ENCODE measurements around the gene SEMA3B.
A peak's percentile ranks its signal among the peaks of the same experiment; 100 is the strongest.
"Not testable (repeated sequence)": the region's sequence is repeated elsewhere in the genome, so short reads cannot be mapped to it uniquely, and the experiment has no call there.

The SEMA3B gene

DNA sequence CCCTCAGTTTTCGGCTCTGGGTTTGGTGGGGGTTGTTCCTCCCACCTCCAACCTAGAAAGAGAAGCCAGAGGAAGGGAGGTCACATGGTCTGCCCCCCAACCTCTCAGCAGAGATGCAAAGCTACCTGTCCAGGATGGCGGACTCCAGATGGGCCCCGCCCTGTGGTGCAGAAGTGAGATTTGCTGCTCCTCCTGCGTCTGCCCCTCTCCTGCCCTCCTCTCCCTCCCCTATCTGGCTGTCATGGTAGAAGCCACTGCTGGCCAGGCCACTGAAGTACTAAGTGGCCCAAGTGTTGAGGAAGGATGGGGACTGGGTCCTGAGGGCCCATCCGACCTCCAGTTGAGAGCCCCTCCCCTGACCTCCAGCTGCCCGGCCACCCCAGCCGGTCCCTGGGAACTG is 2.1 kb upstream of the SEMA3B start:
- no peak overlapping the region for H3K9ac ChIP-seq (ENCODE audit: low read depth, low read length)
- no peaks in the 10 kb centered on the region; the same call in 1 of the 2 replicates for H3K27me3 ChIP-seq (ENCODE audit: insufficient read depth, low read length)

DNA sequence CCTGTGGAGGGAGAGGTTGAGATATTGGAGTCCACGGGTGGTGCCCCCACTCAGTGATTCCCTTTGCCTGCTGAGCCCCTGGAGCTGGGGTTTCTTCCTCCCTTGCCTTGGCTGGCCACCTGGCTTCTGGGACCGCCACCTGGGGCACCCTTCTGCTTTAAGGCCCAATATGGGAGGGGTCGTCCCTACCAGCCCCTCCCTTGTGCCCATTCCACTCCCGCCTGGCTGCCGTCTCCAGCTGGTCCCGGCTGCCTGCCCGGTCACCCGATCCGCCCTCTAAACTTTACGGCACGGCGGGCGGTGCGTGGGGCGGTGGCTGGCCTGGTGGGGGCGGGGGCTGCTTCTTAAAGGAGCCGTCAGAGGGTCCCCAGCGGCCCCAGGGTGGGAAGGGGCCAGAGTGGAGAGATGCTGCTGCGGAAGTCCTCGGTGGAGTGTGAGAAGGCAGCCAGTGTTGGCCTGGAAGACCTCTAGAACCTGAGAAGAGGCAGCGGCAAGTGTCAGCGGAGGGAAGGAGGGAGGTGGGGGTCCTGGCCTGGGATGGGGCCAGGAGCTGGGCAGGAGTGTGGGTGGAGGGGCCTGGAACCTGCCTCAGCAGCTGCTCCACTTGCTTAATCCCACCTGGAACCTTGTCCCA is 1.6 kb upstream of the SEMA3B start:
- WGBS: 19% methylated on average over 22 of the region's 22 CpGs
- Histone ChIP-seq H3K27me3 (ENCODE audit: insufficient read depth, low read length) (no peaks in the 10 kb centered on the region; the same call in 1 of the 2 replicates), H3K9ac (ENCODE audit: low read depth, low read length) (no peak overlapping the region), H3K36me3 (ENCODE audit: insufficient read depth, low read length) (no peaks in the 10 kb centered on the region), H3K27ac (ENCODE audit: low read depth, low read length) (no peak overlapping the region), H3K4me1 (ENCODE audit: insufficient read depth, low read length) (peaks cover 39% of the 10 kb centered on the region), H3K9me3 (ENCODE audit: insufficient read depth, low read depth, low read length) (no peaks in the 10 kb centered on the region), H3K4me3 (ENCODE audit: low read length) (no peak overlapping the region)

More for the DNA sequence above, 2.1 kb upstream of the SEMA3B start:
- WGBS: 86% methylated on average over 6 of the region's 7 CpGs
- no peak overlapping the region for H3K27ac ChIP-seq (ENCODE audit: low read depth, low read length)
- no peaks in the 10 kb centered on the region for H3K9me3 ChIP-seq (ENCODE audit: insufficient read depth, low read depth, low read length)
- no peaks in the 10 kb centered on the region for H3K36me3 ChIP-seq (ENCODE audit: insufficient read depth, low read length)
- H3K4me1 ChIP-seq (ENCODE audit: insufficient read depth, low read length): peaks cover 39% of the 10 kb centered on the region
- H3K4me3 ChIP-seq (ENCODE audit: low read length): no peak overlapping the region

DNA sequence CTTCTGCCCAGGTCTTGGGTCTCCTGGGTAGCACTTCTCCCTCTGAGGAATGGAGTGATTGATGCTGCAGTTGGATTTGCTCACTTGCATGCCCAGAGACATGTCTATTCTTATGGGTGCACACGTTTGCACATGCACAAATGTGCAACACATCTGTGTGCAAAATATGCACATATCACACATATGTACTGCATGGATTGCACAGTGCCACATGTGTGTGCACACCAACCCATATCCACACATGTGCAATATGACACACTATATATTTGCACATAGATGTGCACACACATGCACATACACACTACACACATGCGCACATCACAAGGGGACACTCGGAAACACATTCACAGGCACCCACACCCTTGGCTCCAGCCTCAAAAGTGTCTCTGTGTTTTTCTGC is 671 bp upstream of the SEMA3B start:
- Histone ChIP-seq H3K4me3 (ENCODE audit: low read length) (no peak overlapping the region), H3K9me3 (ENCODE audit: insufficient read depth, low read depth, low read length) (no peaks in the 10 kb centered on the region), H3K27me3 (ENCODE audit: insufficient read depth, low read length) (peaks cover 4% of the 10 kb centered on the region), H3K9ac (ENCODE audit: low read depth, low read length) (no peak overlapping the region), H3K27ac (ENCODE audit: low read depth, low read length) (no peak overlapping the region), H3K4me1 (ENCODE audit: insufficient read depth, low read length) (peaks cover 42% of the 10 kb centered on the region), H3K36me3 (ENCODE audit: insufficient read depth, low read length) (no peaks in the 10 kb centered on the region)
- 85% methylated on average over 3 of the region's 3 CpGs for WGBS

DNA sequence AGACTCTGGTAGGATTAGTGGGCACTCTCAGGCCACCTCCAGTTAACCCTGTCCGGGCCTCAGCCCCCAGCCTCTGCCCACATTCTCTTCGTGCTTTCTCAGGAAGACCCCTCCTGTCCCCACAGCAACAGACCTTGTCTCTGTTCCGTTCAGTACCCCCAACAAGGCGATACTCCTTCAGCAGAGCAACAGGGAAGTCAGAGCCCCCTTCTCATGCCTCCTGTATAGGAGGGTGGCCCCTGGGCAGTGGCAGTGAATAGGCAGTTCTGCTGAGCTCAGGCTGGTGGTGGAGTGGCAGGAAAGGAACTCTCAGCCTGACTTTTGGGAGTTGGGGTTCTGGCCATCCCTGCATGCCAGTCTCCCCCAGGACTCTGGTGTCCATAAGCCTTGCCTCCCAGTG is 513 bp downstream of the SEMA3B start:
- no peaks in the 10 kb centered on the region for H3K9me3 ChIP-seq (ENCODE audit: insufficient read depth, low read depth, low read length)
- H3K4me1 ChIP-seq (ENCODE audit: insufficient read depth, low read length): peaks cover 31% of the 10 kb centered on the region
- H3K27me3 ChIP-seq (ENCODE audit: insufficient read depth, low read length): peaks cover 16% of the 10 kb centered on the region
- H3K9ac ChIP-seq (ENCODE audit: low read depth, low read length): peak overlapping the region; percentile 11; the same call in 1 of the 2 replicates
- H3K36me3 ChIP-seq (ENCODE audit: insufficient read depth, low read length): no peaks in the 10 kb centered on the region
- no peak overlapping the region for H3K4me3 ChIP-seq (ENCODE audit: low read length)
- no peak overlapping the region for H3K27ac ChIP-seq (ENCODE audit: low read depth, low read length)
- WGBS: 85% methylated on average over 4 of the region's 4 CpGs

DNA sequence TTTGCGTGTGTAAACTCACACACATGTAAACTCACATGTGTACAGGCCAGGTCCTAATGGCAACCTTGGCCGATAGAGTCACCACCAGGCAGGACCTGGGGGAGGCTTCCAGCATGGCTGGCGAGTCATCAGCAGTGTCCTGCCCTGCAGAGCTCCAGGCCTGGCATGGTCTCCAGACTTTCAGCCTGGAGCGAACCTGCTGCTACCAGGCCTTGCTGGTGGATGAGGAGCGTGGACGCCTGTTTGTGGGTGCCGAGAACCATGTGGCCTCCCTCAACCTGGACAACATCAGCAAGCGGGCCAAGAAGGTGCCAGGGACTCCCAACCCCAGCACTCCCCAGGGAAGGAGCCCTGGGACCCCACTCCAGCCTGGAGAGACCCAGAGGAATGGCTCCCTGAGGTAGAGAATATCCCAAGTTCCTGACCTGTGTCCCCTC is 1.0 kb downstream of the SEMA3B start:
- Histone ChIP-seq H3K27me3 (ENCODE audit: insufficient read depth, low read length) (peaks cover 21% of the 10 kb centered on the region), H3K27ac (ENCODE audit: low read depth, low read length) (no peak overlapping the region), H3K36me3 (ENCODE audit: insufficient read depth, low read length) (no peaks in the 10 kb centered on the region), H3K9ac (ENCODE audit: low read depth, low read length) (no peak overlapping the region), H3K4me1 (ENCODE audit: insufficient read depth, low read length) (peaks cover 30% of the 10 kb centered on the region), H3K4me3 (ENCODE audit: low read length) (no peak overlapping the region), H3K9me3 (ENCODE audit: insufficient read depth, low read depth, low read length) (no peaks in the 10 kb centered on the region)
- 93% methylated on average over 8 of the region's 8 CpGs for WGBS

DNA sequence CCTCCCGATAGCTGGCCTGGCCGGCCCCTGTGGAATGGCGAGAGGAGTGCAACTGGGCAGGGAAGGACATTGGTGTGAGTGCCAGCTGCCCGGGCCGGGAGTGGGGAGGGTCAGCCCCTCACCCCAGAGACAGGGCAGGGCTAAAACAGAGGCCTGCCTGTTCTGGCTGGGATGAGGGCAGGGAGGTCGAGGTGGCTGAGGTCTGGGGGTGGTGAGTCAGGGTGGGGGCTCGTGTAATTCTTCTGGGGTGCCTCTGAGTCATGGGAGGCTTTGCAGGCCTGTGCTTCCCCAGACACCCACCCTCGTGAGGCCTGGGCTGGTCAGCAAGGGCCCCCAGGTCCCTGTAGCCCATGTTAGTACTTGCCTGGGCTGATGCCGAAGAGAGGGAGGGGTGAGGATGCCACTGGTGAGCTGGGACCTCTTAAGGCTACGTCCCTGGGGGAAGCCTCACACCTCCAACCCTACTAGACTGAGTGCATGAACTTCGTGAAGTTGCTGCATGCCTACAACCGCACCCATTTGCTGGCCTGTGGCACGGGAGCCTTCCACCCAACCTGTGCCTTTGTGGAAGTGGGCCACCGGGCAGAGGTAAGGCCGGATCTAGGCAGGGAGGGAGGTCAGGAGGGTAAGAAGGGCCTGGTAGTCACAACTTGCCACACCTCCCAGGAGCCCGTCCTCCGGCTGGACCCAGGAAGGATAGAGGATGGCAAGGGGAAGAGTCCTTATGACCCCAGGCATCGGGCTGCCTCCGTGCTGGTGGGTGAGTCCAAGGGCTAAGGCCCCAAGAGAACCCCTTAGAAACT is 1.7 kb downstream of the SEMA3B start:
- H3K4me3 ChIP-seq (ENCODE audit: low read length): no peak overlapping the region
- no peak overlapping the region for H3K27ac ChIP-seq (ENCODE audit: low read depth, low read length)
- H3K4me1 ChIP-seq (ENCODE audit: insufficient read depth, low read length): peaks cover 27% of the 10 kb centered on the region
- no peak overlapping the region for H3K9ac ChIP-seq (ENCODE audit: low read depth, low read length)
- H3K36me3 ChIP-seq (ENCODE audit: insufficient read depth, low read length): no peaks in the 10 kb centered on the region
- H3K27me3 ChIP-seq (ENCODE audit: insufficient read depth, low read length): peaks cover 27% of the 10 kb centered on the region
- 91% methylated on average over 19 of the region's 19 CpGs for WGBS
- no peaks in the 10 kb centered on the region for H3K9me3 ChIP-seq (ENCODE audit: insufficient read depth, low read depth, low read length)

DNA sequence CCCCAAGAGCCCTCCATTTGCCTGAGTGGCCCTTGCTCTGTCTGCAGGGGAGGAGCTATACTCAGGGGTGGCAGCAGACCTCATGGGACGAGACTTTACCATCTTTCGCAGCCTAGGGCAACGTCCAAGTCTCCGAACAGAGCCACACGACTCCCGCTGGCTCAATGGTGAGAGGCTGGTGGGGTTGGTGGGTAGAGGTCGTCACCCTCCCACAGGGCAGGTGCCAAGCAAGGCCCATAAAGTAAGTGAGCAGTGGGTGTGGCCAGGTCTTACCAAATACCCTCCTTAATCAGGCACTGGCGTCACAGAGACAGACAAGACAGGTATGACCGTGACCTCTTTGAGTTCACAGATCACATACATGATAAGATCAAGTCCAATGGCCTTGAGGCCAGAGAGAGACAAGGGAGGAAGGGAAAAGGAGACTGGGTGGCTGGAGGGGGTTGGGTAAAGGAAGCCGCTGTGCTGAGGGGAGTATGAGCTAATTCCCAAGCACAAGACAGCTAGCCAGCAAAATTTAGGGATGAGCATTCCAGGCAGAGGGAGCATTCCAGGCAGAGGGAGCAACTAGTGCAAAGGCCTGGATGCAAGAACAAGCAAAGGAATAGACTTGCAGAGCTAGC is 2.5 kb downstream of the SEMA3B start:
- H3K9ac ChIP-seq (ENCODE audit: low read depth, low read length): no peak overlapping the region
- no peaks in the 10 kb centered on the region for H3K36me3 ChIP-seq (ENCODE audit: insufficient read depth, low read length)
- 87% methylated on average over 10 of the region's 10 CpGs for WGBS
- peaks cover 26% of the 10 kb centered on the region for H3K4me1 ChIP-seq (ENCODE audit: insufficient read depth, low read length)
- H3K9me3 ChIP-seq (ENCODE audit: insufficient read depth, low read depth, low read length): no peaks in the 10 kb centered on the region
- peaks cover 35% of the 10 kb centered on the region for H3K27me3 ChIP-seq (ENCODE audit: insufficient read depth, low read length)
- no peak overlapping the region for H3K4me3 ChIP-seq (ENCODE audit: low read length)
- no peak overlapping the region for H3K27ac ChIP-seq (ENCODE audit: low read depth, low read length)

DNA sequence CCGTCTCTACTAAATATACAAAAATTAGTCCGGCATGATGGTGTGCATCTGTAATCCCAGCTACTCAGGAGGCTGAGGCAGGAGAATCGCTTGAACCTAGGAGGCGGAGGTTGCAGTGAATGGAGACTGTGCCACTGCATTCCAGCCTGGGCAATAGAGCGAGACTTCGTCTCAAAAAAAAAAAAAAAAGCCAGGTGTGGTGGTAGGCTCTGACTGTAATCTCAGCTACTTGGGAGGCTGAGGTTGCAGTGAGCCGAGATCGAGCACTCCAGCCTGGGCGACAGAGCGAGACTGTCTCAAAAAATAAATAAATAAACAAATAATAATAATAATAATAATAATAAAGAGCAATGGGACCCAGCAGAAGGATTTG is 3.6 kb downstream of the SEMA3B start:
- WGBS: 94% methylated on average over 6 of the region's 10 CpGs
- H3K4me1 ChIP-seq (ENCODE audit: insufficient read depth, low read length): peaks cover 17% of the 10 kb centered on the region
- H3K9me3 ChIP-seq (ENCODE audit: insufficient read depth, low read depth, low read length); H3K27ac ChIP-seq (ENCODE audit: low read depth, low read length); H3K9ac ChIP-seq (ENCODE audit: low read depth, low read length); H3K36me3 ChIP-seq (ENCODE audit: insufficient read depth, low read length); H3K4me3 ChIP-seq (ENCODE audit: low read length): not testable (repeated sequence)
- peaks cover 42% of the 10 kb centered on the region for H3K27me3 ChIP-seq (ENCODE audit: insufficient read depth, low read length)

DNA sequence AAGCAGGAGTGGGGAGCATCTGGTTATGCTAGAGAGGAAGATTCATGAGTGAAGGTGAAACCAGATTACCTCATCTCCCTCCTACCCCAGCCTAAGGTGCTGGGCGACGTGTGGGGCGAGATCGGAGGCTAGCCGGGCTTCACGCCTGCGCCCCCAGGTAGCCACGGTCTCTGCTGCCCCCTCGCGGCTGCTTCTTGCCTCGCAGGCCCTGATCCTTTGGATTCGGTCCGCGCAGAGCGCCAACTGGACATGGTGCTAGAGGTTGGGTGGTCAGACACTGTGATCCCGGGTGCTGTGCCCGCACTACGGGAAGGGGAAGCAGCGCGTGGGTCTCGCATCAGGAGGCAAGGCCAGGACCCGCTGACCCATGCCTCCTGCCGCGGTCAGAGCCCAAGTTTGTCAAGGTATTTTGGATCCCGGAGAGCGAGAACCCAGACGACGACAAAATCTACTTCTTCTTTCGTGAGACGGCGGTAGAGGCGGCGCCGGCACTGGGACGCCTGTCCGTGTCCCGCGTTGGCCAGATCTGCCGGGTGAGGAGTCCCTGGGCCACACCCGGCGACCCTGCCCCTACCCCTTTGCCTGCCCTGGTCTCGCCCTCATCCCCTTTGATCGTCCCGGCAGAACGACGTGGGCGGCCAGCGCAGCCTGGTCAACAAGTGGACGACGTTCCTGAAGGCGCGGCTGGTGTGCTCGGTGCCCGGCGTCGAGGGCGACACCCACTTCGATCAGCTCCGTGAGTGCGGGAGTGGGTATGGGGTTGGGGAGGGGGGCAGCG is 4.2 kb downstream of the SEMA3B start:
- Histone ChIP-seq H3K27ac (ENCODE audit: low read depth, low read length) (no peak overlapping the region), H3K36me3 (ENCODE audit: insufficient read depth, low read length) (no peaks in the 10 kb centered on the region), H3K4me1 (ENCODE audit: insufficient read depth, low read length) (peaks cover 13% of the 10 kb centered on the region), H3K9ac (ENCODE audit: low read depth, low read length) (no peak overlapping the region; the same call in 1 of the 2 replicates), H3K9me3 (ENCODE audit: insufficient read depth, low read depth, low read length) (no peaks in the 10 kb centered on the region), H3K27me3 (ENCODE audit: insufficient read depth, low read length) (peaks cover 44% of the 10 kb centered on the region), H3K4me3 (ENCODE audit: low read length) (peak overlapping the region; percentile 47)
- 10% methylated on average over 61 of the region's 61 CpGs for WGBS

DNA sequence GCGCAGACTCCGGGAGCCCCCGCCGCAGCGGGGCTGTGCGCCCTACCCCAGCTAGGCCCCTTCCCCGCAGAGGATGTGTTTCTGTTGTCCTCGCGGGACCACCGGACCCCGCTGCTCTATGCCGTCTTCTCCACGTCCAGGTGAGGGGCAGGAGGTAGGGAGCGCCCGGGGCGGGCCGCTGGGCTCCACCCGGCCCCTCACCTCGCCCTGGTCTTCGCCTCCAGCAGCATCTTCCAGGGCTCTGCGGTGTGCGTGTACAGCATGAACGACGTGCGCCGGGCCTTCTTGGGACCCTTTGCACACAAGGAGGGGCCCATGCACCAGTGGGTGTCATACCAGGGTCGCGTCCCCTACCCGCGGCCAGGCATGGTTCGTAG is 4.7 kb downstream of the SEMA3B start:
- Histone ChIP-seq H3K27me3 (ENCODE audit: insufficient read depth, low read length) (peaks cover 44% of the 10 kb centered on the region), H3K36me3 (ENCODE audit: insufficient read depth, low read length) (no peaks in the 10 kb centered on the region), H3K27ac (ENCODE audit: low read depth, low read length) (no peak overlapping the region), H3K9me3 (ENCODE audit: insufficient read depth, low read depth, low read length) (no peaks in the 10 kb centered on the region), H3K9ac (ENCODE audit: low read depth, low read length) (no peak overlapping the region), H3K4me1 (ENCODE audit: insufficient read depth, low read length) (peaks cover 13% of the 10 kb centered on the region), H3K4me3 (ENCODE audit: low read length) (no peak overlapping the region)
- 69% methylated on average over 31 of the region's 31 CpGs for WGBS
